Measurements from ENCODE around the gene COX10.
"Not testable (repeated sequence)": the region's sequence is repeated elsewhere in the genome, so short reads cannot be mapped to it uniquely, and the experiment has no call there.

Gene COX10

GRCh38 chr17:14205380-14205779, 136.1 kb downstream of the COX10 start:
- no peak for DNase-seq (ENCODE audit: low spot score)

- DNase-seq (ENCODE audit: low spot score), result no peak
Measured at GRCh38 chr17:14205992-14206461, 136.7 kb downstream of the COX10 start.

- DNase-seq (ENCODE audit: low spot score), result no peak
Measured at GRCh38 chr17:14206891-14207290, 137.6 kb downstream of the COX10 start.

- DNase-seq (ENCODE audit: low spot score), result no peak
Measured at GRCh38 chr17:14207791-14208190, 138.5 kb downstream of the COX10 start.

- DNase-seq (ENCODE audit: low spot score), result no peak
Measured at GRCh38 chr17:14209215-14209614, 139.9 kb downstream of the COX10 start.

GRCh38 chr17:14211246-14211645, 141.9 kb downstream of the COX10 start:
- no peak for DNase-seq (ENCODE audit: low spot score)

- DNase-seq (ENCODE audit: low spot score), result no peak
Measured at GRCh38 chr17:14211801-14212200, 142.5 kb downstream of the COX10 start.

- no peak for DNase-seq (ENCODE audit: low spot score)
Measured at GRCh38 chr17:14212401-14212800, 143.1 kb downstream of the COX10 start.

GRCh38 chr17:14214271-14214670, 145.0 kb downstream of the COX10 start:
- no peak for DNase-seq (ENCODE audit: low spot score)

GRCh38 chr17:14222611-14223010, 153.3 kb downstream of the COX10 start:
- DNase-seq (ENCODE audit: low spot score), result no peak

GRCh38 chr17:14225254-14225980, 156.1 kb downstream of the COX10 start:
- DNase-seq (ENCODE audit: low spot score), result no peak

- DNase-seq (ENCODE audit: low spot score), result no peak
Measured at GRCh38 chr17:14227052-14227451, 157.7 kb downstream of the COX10 start.

- no peak for DNase-seq (ENCODE audit: low spot score)
Measured at GRCh38 chr17:14228903-14229302, 159.6 kb downstream of the COX10 start.

GRCh38 chr17:14231187-14231586, 161.9 kb downstream of the COX10 start:
- not testable (repeated sequence) for DNase-seq (ENCODE audit: low spot score)

- DNase-seq (ENCODE audit: low spot score), result not testable (repeated sequence)
Measured at GRCh38 chr17:14235047-14235446, 165.7 kb downstream of the COX10 start.

- not testable (repeated sequence) for DNase-seq (ENCODE audit: low spot score)
Measured at GRCh38 chr17:14236032-14236431, 166.7 kb downstream of the COX10 start.

GRCh38 chr17:14236762-14237161, 167.5 kb downstream of the COX10 start, which contains the start of gene CDRT15:
TSS of gene CDRT15 (minus strand) at chr17:14236862. CDS start at chr17:14236833, 29 bp downstream.
- DNase-seq (ENCODE audit: low spot score), result not testable (repeated sequence)

GRCh38 chr17:14239271-14239670, 170.0 kb downstream of the COX10 start:
- not testable (repeated sequence) for DNase-seq (ENCODE audit: low spot score)

- DNase-seq (ENCODE audit: low spot score), result no peak
Measured at GRCh38 chr17:14245002-14245401, 175.7 kb downstream of the COX10 start.

GRCh38 chr17:14245629-14246028, 176.3 kb downstream of the COX10 start:
- DNase-seq (ENCODE audit: low spot score), result no peak
